ENCODE measurements around the gene BUD31.
A peak's percentile ranks its signal among the peaks of the same experiment; 100 is the strongest.
"Not testable (repeated sequence)": the region's sequence is repeated elsewhere in the genome, so short reads cannot be mapped to it uniquely, and the experiment has no call there.

Gene BUD31

GRCh38 chr7:99380823-99381663 is 27.7 kb upstream of the BUD31 start:
- DNase-seq: no peak

- no peak for DNase-seq
These were observed 27.1 kb upstream of the BUD31 start for GRCh38 chr7:99381664-99382075.

- DNase-seq: no peak
These were observed 25.6 kb upstream of the BUD31 start for GRCh38 chr7:99383203-99383602.

GRCh38 chr7:99383791-99384370 is 24.9 kb upstream of the BUD31 start:
- no peak for DNase-seq

- no peak for DNase-seq
These were observed 24.2 kb upstream of the BUD31 start for GRCh38 chr7:99384523-99384922.

- no peak for DNase-seq
These were observed 23.2 kb upstream of the BUD31 start for GRCh38 chr7:99385564-99385963.

GRCh38 chr7:99386584-99387238 is 22.1 kb upstream of the BUD31 start:
- no peak for DNase-seq

- not testable (repeated sequence) for DNase-seq
These were observed 21.5 kb upstream of the BUD31 start for GRCh38 chr7:99387239-99387635.

GRCh38 chr7:99387912-99388311 is 20.9 kb upstream of the BUD31 start:
- DNase-seq: no peak

GRCh38 chr7:99389772-99390171 is 19.0 kb upstream of the BUD31 start:
- DNase-seq: no peak

GRCh38 chr7:99390941-99391602 is 17.7 kb upstream of the BUD31 start:
- DNase-seq: no peak

GRCh38 chr7:99392046-99392445 is 16.7 kb upstream of the BUD31 start:
- no peak for DNase-seq

GRCh38 chr7:99392659-99393354 is 16.0 kb upstream of the BUD31 start:
- peak in 1 of 2 donors; percentile 32 for DNase-seq

- no peak for DNase-seq
These were observed 15.2 kb upstream of the BUD31 start for GRCh38 chr7:99393355-99394187.

- DNase-seq: no peak
These were observed 14.6 kb upstream of the BUD31 start for GRCh38 chr7:99394188-99394502.

GRCh38 chr7:99395616-99396327 is 13.0 kb upstream of the BUD31 start:
- no peak for DNase-seq

- no peak for DNase-seq
These were observed 12.1 kb upstream of the BUD31 start for GRCh38 chr7:99396418-99397296.

GRCh38 chr7:99397297-99397983 is 11.3 kb upstream of the BUD31 start:
- no peak for DNase-seq

- DNase-seq: no peak
These were observed 9.8 kb upstream of the BUD31 start for GRCh38 chr7:99398891-99399445.
